HL-60 (cell line): ENCODE results near the gene EYS.

Source experiments
- CTCF ChIP-seq: IDR thresholded peaks from one replicate; pipeline ENCODE4 v1.5.1; 2011; ENCODE audit warnings: low read length, control low read depth, inconsistent platforms; ENCODE audit not compliant: insufficient read depth
- REST ChIP-seq: IDR thresholded peaks from 2 replicates; pipeline ENCODE4 v1.6.1; 2012; ENCODE audit warnings: low read depth; ENCODE audit not compliant: insufficient replicate concordance

- TF ChIP-seq CTCF = no peak
- TF ChIP-seq REST = no peak
Measured at GRCh38 chr6:65262241-65262640, 444.8 kb downstream of the EYS start.
